GM12864 (cell line): Measurements from ENCODE around the gene POLR2J3.
"Not testable (repeated sequence)": the region's sequence is repeated elsewhere in the genome, so short reads cannot be mapped to it uniquely, and the experiment has no call there.

Source experiments
- DNase-seq: peaks from one replicate; pipeline ENCODE4 v3.0.0-alpha.2; 2011; ENCODE audit warnings: low read depth
- H3K4me3 ChIP-seq: 2 replicates; pipeline ENCODE4 v1.5.1; 2011; ENCODE audit warnings: mild to moderate bottlenecking, low read depth, low read length, control low read depth

Gene POLR2J3

GRCh38 chr7:102532127-102532526 lies 40.3 kb downstream of the POLR2J3 start:
- H3K4me3 ChIP-seq, result not testable (repeated sequence)

GRCh38 chr7:102531583-102531982 lies 40.8 kb downstream of the POLR2J3 start:
- not testable (repeated sequence) for H3K4me3 ChIP-seq, DNase-seq

More at GRCh38 chr7:102532127-102532526, 40.3 kb downstream of the POLR2J3 start:
- not testable (repeated sequence) for DNase-seq

- DNase-seq, H3K4me3 ChIP-seq: not testable (repeated sequence)
Observed at GRCh38 chr7:102527822-102528793, 44.3 kb downstream of the POLR2J3 start.

GRCh38 chr7:102527182-102527581 lies 45.2 kb downstream of the POLR2J3 start:
- H3K4me3 ChIP-seq, DNase-seq: not testable (repeated sequence)

GRCh38 chr7:102524803-102525202 lies 47.6 kb downstream of the POLR2J3 start:
- DNase-seq, H3K4me3 ChIP-seq: not testable (repeated sequence)

GRCh38 chr7:102520797-102521196 lies 51.6 kb downstream of the POLR2J3 start:
- H3K4me3 ChIP-seq, DNase-seq: not testable (repeated sequence)

GRCh38 chr7:102517550-102518147 lies 54.7 kb downstream of the POLR2J3 start, which contains the start of gene RASA4B:
Gene RASA4B (minus strand): TSS chr7:102517777. CDS start chr7:102517710, 67 bp downstream.
- peak within 1 kb of the TSS; percentile 35; the same call in 1 of the 2 replicates for H3K4me3 ChIP-seq
- DNase-seq, result not testable (repeated sequence)
